Heart left ventricle (tissue), 16 donors: ENCODE measurements around the gene ESYT3. TPM values are rescaled to one million over a fixed set of nuclear protein-coding genes. Genes with fewer than 3 reads are reported as not detected.

Experiments
- ATAC-seq, 4 donors: fragments of 200-7000 bp; cut with Tn5 transposase; one replicate each; pipeline ENCODE4 v1.9.1; 2020 to 2022; ENCODE audit warnings: moderate library complexity in 4 of 4, mild to moderate bottlenecking in 3 of 4, moderate number of reproducible peaks in 1 of 4
- DNase-seq, 5 donors: peaks; one replicate each; pipeline ENCODE4 v3.0.0-alpha.2; 2020
- H3K27ac ChIP-seq, 12 donors: fragments of 200-600 bp; sonication (generic) in 4 of 12; one replicate each; pipeline versions ENCODE4 v1.5.0 to v1.8.0; 2016 to 2022; ENCODE audit warnings: mild to moderate bottlenecking in 2 of 12
- H3K27me3 ChIP-seq, 9 donors: fragments of 200-600 bp; sonication (generic) in 2 of 9; one replicate each; pipeline versions ENCODE4 v1.5.1 to v1.8.0; 2016 to 2022; ENCODE audit warnings: mild to moderate bottlenecking in 3 of 9
- H3K36me3 ChIP-seq, 9 donors: fragments of 200-600 bp; sonication (generic) in 2 of 9; one replicate each; pipeline versions ENCODE4 v1.5.0 to v1.8.0; 2018 to 2022; ENCODE audit warnings: mild to moderate bottlenecking in 2 of 9
- H3K4me1 ChIP-seq, 12 donors: fragments of 200-600 bp; sonication (generic) in 4 of 12; one replicate each; pipeline versions ENCODE4 v1.5.0 to v1.8.0; 2016 to 2022; ENCODE audit warnings: mild to moderate bottlenecking in 3 of 12
- H3K4me3 ChIP-seq, 12 donors: fragments of 200-600 bp; sonication (generic) in 4 of 12; one replicate each; pipeline versions ENCODE4 v1.5.0 to v1.8.0; 2017 to 2022; ENCODE audit warnings: mild to moderate bottlenecking in 9 of 12, moderate library complexity in 4 of 12
- H3K9me3 ChIP-seq, 12 donors: fragments of 200-600 bp; sonication (generic) in 4 of 12; one replicate each; pipeline versions ENCODE4 v1.5.0 to v1.8.0; 2016 to 2022; ENCODE audit warnings: mild to moderate bottlenecking in 1 of 12
- CTCF ChIP-seq, 12 donors: fragments of 200-600 bp; sonication (generic) in 4 of 12; IDR thresholded peaks; one replicate each; pipeline versions ENCODE4 v1.5.0 to v1.8.0; 2018 to 2022; ENCODE audit warnings: antibody characterized with exemption in 12 of 12, mild to moderate bottlenecking in 5 of 12
- POLR2A ChIP-seq, 2 donors: fragments of 450-650 bp; IDR thresholded peaks; one replicate each; pipeline ENCODE4 v1.6.1; 2017; ENCODE audit warnings: antibody characterized with exemption in 2 of 2, mild to moderate bottlenecking in 2 of 2, moderate library complexity in 2 of 2
- WGBS, 4 donors: extraction: QIAGEN DNeasy Blood & Tissue Kit in 2 of 4; methylation state at CpG; one replicate each; pipeline versions ENCODE4 v1.1.5 to v1.1.7; 2013 to 2018; 5-methylcytosine and 5-hydroxymethylcytosine counted together
- intact Hi-C, 10 donors: fragments of 100-400 bp; cut with DNase I; formaldehyde crosslinking; loops; one replicate each; pipeline versions ENCODE4 v1.11.1 to v1.14.2; 2022
- polyA plus RNA-seq, 2 donors: library from polyadenylated mRNA; stranded (reverse); fragments of 200-250 nt; gene quantifications; one replicate each; pipeline ENCODE4 v1.2.3, GENCODE V29; 2013
- total RNA-seq, 9 donors: library from RNA; depleted of rRNA in 2 of 9; stranded (reverse); fragments of >200 nt in 2 of 9; fragmentation: NEBNext Ultra II Directional in 3 of 9; extraction: Animal tissue kit (Norgen Biotek cat#: 25700) in 3 of 9; gene quantifications; one replicate each; pipeline versions ENCODE4 v1.1.0 to v1.2.4, GENCODE V29; 2016 to 2023
- donor health status: ischemic (EF 13 %, LVEDD 7.1; RV severe dilation, severe dysfunction).
- donor health status: healthy with polysubstance abuse.
- donor health status: DM: no; HTN: yes; CAD: no.
- donor health status: DM: no; HTN: no; CAD: no.
- donor health status: ischemic (EF 25% LVEDD 6.9; RV normal size, moderate dysfunction).
- donor health status: ischemic (EF 25% LVEDD 5.7; RV mildly dilated, moderate dysfunction).
- donor health status: healthy.
- donor health status: DM: yes; HTN: yes; CAD: no.
- donor health status: ischemic (EF 35%, LVEDD 5.7; RV mildly dilated, moderate dysfunction).
- donor health status: nonischemic (EF 11% LVEDD 7.7; RV severe dilation, severe dysfunction).
- donor health status: DM: yes; HTN: yes; CAD: no.
- donor health status: PGD.
- donor health status: ischemic (EF 29% LVEDD 5.4; RV normal size, mild dysfunction).
- donor health status: nonischemic (EF 23%, LVEDD 6.1; RV moderate dilation, normal function).

The ESYT3 gene
- total and polyA plus RNA-seq, 11 donors: 0.42 to 2.7 (median 1.2) TPM

DNA sequence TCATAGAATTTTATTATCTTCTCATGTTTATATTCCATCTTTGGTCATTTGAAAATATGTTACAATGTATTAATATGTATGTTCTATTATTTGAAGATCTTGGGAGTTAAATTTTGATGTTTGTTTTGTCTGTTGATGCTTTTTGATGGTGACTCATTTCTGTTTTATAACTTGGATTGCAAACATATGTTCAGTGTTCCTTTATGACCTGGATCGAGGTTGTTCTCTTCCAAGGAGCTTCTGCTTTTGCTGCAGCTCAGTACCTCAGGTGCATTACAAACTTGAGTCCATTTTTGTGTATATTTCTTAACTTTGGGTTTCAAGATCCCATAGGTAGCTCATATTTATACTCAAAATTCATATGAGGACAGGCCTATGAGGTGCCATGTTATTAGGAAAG is 37.1 kb downstream of the ESYT3 start:
- TF ChIP-seq POLR2A (IDR thresholded peaks at IDR 0.05) (no peak), CTCF (IDR thresholded peaks at IDR 0.05) (no peak)
- Histone ChIP-seq H3K4me3 (no peak overlapping the region), H3K27me3 (no peaks in the 10 kb centered on the region), H3K9me3 (no peaks in the 10 kb centered on the region), H3K27ac (peak overlapping the region in 1 of 12 donors; percentile 68), H3K4me1 (peaks cover 0 to 20% (median 1%) of the 10 kb centered on the region in 12 donors), H3K36me3 (no peaks in the 10 kb centered on the region)
- ATAC-seq (no peak), DNase-seq (no peak)
- 76 to 92% (median 84%) methylated on average over 1 of the region's 1 CpG for WGBS, 4 donors
- intact Hi-C loops: loop anchor here in 1 of 10 donors (10.0 kb wide), 1 partner anchor 123 kb away; the partner anchor contains the start of gene CEP70

DNA sequence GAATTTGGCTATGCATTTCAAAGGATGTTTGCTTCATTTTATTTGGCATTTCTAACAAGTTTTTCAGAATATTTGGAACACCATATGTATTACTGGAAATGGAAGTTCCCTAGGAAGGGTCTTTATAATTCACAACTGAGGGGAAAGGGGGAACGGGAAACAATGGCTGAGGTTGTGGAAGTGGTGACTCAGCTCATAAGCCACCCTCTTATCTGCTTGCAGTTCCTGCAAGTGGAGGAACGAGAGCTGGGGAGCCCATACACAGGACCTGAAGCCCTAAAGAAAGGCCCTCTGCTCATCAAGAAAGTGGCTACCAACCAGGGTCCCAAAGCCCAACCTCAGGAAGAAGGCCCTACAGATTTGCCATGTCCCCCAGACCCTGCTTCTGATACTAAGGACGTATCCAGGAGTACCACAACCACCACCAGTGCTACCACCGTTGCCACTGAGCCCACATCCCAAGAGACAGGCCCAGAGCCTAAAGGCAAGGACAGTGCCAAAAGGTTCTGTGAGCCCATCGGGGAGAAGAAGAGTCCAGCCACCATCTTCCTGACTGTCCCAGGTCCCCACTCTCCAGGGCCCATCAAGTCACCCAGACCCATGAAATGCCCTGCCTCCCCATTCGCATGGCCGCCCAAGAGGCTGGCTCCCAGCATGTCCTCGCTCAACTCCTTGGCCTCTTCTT is 37.9 kb downstream of the ESYT3 start:
- Histone ChIP-seq H3K36me3 (no peaks in the 10 kb centered on the region), H3K27ac (peak overlapping the region in 1 of 12 donors; percentile 68), H3K4me3 (no peak overlapping the region), H3K9me3 (no peaks in the 10 kb centered on the region), H3K27me3 (no peaks in the 10 kb centered on the region), H3K4me1 (peaks cover 0 to 23% (median 1%) of the 10 kb centered on the region in 12 donors)
- ATAC-seq (no peak), DNase-seq (no peak)
- 84 to 87% (median 85%) methylated on average over 8 of the region's 8 CpGs for WGBS, 4 donors
- intact Hi-C loops: loop anchor here in 1 of 10 donors (10.0 kb wide), 1 partner anchor 123 kb away; the partner anchor contains the start of gene CEP70
- no peak for TF ChIP-seq CTCF (IDR thresholded peaks at IDR 0.05)
- no peak for TF ChIP-seq POLR2A (IDR thresholded peaks at IDR 0.05)

DNA sequence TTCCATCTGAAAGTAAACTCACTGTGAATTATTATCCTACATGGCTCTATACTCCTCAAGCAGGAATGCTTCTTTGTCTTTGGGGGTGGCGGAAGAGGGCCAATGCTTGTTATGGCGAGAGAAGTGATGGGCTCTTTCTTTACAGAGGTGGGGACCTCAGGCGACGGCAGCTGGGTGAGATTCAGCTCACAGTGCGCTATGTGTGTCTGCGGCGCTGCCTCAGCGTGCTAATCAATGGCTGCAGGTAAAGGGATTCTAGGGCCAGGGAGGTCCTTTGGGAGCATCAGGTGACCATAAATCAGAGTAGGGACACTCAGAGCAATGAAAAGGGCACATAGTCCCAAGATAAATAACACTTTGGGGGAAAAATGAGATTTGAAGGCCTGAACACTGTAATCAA is 39.0 kb downstream of the ESYT3 start:
- Histone ChIP-seq H3K9me3 (no peaks in the 10 kb centered on the region), H3K27ac (no peak overlapping the region), H3K27me3 (no peaks in the 10 kb centered on the region), H3K4me1 (peaks cover 0 to 23% (median 1%) of the 10 kb centered on the region in 12 donors), H3K4me3 (no peak overlapping the region), H3K36me3 (no peaks in the 10 kb centered on the region)
- ATAC-seq (no peak), DNase-seq (no peak)
- intact Hi-C loops: loop anchor here in 1 of 10 donors (10.0 kb wide), 1 partner anchor 121 kb away; the partner anchor contains the start of gene CEP70
- WGBS, 4 donors: 94 to 97% (median 95%) methylated on average over 8 of the region's 8 CpGs
- TF ChIP-seq CTCF (IDR thresholded peaks at IDR 0.05): no peak
- TF ChIP-seq POLR2A (IDR thresholded peaks at IDR 0.05): no peak

GRCh38 chr3:138474163-138474562 is 39.7 kb downstream of the ESYT3 start:
- DNase-seq (no peak), ATAC-seq (no peak)
- no peaks in the 10 kb centered on the region for H3K27me3 ChIP-seq
- 58 to 70% (median 68%) methylated on average over 6 of the region's 6 CpGs for WGBS, 4 donors
- peaks cover 0 to 18% (median 1%) of the 10 kb centered on the region in 12 donors for H3K4me1 ChIP-seq
- H3K9me3 ChIP-seq: no peaks in the 10 kb centered on the region
- intact Hi-C loops: loop anchor here in 1 of 10 donors (10.0 kb wide), 1 partner anchor 121 kb away; the partner anchor contains the start of gene CEP70
- no peaks in the 10 kb centered on the region for H3K36me3 ChIP-seq
- H3K4me3 ChIP-seq: no peak overlapping the region
- no peak overlapping the region for H3K27ac ChIP-seq
- TF ChIP-seq CTCF (IDR thresholded peaks at IDR 0.05) (no peak), POLR2A (IDR thresholded peaks at IDR 0.05) (no peak)
